Measurements from ENCODE around the gene IRGQ.

The IRGQ gene

GRCh38 chr19:43545276-43545675 lies 50.7 kb downstream of the IRGQ start:
- DNase-seq (ENCODE audit: low read depth): no peak
- TF ChIP-seq, protein P1, sequence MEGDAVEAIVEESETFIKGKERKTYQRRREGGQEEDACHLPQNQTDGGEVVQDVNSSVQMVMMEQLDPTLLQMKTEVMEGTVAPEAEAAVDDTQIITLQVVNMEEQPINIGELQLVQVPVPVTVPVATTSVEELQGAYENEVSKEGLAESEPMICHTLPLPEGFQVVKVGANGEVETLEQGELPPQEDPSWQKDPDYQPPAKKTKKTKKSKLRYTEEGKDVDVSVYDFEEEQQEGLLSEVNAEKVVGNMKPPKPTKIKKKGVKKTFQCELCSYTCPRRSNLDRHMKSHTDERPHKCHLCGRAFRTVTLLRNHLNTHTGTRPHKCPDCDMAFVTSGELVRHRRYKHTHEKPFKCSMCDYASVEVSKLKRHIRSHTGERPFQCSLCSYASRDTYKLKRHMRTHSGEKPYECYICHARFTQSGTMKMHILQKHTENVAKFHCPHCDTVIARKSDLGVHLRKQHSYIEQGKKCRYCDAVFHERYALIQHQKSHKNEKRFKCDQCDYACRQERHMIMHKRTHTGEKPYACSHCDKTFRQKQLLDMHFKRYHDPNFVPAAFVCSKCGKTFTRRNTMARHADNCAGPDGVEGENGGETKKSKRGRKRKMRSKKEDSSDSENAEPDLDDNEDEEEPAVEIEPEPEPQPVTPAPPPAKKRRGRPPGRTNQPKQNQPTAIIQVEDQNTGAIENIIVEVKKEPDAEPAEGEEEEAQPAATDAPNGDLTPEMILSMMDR (IDR thresholded peaks at IDR 0.05; ENCODE audit: low read length, missing control alignments): no peak

GRCh38 chr19:43544077-43544476 lies 51.9 kb downstream of the IRGQ start:
- DNase-seq (ENCODE audit: low read depth): no peak
- H3K4me3 ChIP-seq (replicated peaks; ENCODE audit: low read depth, low read length): no peak overlapping the region
- TF ChIP-seq, protein P1 (IDR thresholded peaks at IDR 0.05; ENCODE audit: low read length, missing control alignments): no peak

More at GRCh38 chr19:43545276-43545675, 50.7 kb downstream of the IRGQ start:
- no peak overlapping the region for H3K4me3 ChIP-seq (replicated peaks; ENCODE audit: low read depth, low read length)

DNA sequence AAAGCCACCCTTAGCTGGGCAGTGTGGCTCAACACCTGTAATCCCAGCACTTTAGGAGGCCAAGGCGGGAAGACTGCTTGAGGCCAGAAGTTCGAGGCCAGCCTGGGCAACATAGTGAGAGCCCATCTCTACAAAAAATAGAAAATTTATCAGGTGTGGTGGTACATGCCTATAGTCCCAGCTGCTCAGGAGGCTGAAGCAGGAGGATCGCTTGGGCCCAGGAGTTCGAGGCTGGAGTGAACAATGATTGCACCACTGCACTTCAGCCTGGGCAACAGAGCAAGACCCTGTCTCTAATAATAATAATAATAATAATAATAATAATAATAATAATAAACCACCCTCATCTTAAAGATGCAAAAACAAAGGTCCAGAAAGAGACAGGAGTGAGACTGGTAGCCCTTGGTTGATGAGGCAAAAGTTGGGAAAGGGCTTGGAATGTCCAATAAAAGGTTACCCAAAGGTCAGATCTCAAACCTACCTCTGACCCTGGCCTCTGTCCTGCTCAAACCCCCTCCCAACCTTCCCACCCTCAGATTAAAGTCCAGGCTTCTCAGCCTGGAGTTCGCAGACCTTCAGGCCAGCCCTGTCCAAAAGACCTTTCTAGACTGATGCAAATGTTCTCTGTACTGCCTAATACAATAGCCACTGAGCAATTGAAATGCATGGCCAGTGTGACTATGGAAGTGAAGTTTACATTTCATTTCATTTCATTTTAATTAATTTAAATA lies 53.8 kb downstream of the IRGQ start:
- H3K4me3 ChIP-seq (replicated peaks; ENCODE audit: low read depth, low read length): no peak overlapping the region
- DNase-seq (ENCODE audit: low read depth): no peak
- TF ChIP-seq, protein P1 (IDR thresholded peaks at IDR 0.05; ENCODE audit: low read length, missing control alignments): no peak

DNA sequence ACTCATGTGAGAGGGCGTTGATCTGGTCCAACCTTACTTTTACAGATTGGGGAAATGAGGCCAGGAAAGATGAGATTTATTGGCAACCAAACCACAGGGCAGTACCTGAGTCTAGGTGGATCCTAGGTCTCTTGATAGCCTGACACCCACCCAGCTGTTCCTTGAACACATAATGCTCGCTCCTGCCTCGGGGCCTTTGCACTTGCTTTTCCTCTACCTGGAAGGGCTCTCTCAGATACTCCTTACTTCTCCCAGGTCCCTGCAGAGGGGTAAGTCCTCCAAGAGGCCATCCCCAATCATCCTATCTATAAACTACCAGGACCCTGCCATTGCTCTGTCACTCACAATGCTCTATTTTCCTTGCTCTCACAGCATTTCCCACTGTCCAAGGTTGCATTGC lies 55.6 kb downstream of the IRGQ start:
- no peak overlapping the region for H3K4me3 ChIP-seq (replicated peaks; ENCODE audit: low read depth, low read length)
- TF ChIP-seq, protein P1 (IDR thresholded peaks at IDR 0.05; ENCODE audit: low read length, missing control alignments): no peak
- no peak for DNase-seq (ENCODE audit: low read depth)

- no peak overlapping the region for H3K4me3 ChIP-seq (replicated peaks; ENCODE audit: low read depth, low read length)
- TF ChIP-seq, protein P1 (IDR thresholded peaks at IDR 0.05; ENCODE audit: low read length, missing control alignments): no peak
- no peak for DNase-seq (ENCODE audit: low read depth)
Observed at GRCh38 chr19:43538922-43539321, 57.0 kb downstream of the IRGQ start.

DNA sequence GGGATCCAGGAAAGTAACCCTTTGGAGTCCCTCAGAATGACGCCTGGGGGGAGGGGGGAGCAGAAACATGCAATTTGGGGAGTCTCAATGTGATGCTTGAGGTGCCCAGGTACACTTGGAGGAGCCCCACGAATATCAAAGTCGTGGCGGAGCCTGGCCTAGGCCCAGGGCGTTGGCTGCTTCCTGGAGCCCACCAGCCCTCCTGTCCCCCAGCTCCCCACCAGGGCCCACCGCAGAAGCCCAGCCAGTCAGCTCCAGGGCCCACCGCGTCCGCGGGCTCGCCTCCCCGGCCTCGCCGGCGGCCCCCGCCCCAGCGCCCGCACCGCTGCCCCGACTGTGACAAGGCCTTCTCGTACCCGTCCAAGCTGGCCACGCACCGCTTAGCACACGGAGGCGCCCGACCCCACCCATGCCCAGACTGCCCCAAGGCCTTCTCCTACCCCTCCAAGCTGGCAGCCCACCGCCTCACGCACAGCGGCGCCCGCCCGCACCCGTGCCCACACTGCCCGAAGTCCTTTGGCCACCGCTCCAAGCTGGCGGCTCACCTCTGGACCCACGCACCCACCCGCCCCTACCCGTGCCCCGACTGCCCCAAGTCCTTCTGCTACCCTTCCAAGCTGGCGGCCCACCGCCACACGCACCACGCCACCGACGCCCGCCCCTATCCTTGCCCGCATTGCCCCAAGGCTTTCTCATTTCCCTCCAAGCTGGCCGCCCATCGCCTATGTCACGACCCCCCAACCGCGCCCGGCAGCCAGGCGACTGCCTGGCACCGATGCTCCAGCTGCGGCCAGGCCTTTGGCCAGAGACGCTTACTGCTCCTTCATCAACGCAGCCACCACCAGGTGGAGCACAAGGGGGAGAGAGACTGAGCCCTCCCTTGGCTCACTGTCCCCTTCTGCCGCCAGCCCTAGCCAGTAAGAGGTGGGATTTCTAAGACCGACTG lies 60.8 kb downstream of the IRGQ start:
- no peak overlapping the region for H3K4me3 ChIP-seq (replicated peaks; ENCODE audit: low read depth, low read length)
- DNase-seq (ENCODE audit: low read depth): peak; percentile 74
- TF ChIP-seq, protein P1 (IDR thresholded peaks at IDR 0.05; ENCODE audit: low read length, missing control alignments): peak; percentile 74
